ENCODE data around the gene SARS2. TPM values are rescaled to one million over a fixed set of nuclear protein-coding genes. Genes with fewer than 3 reads are reported as not detected.
"Not testable (repeated sequence)": the region's sequence is repeated elsewhere in the genome, so short reads cannot be mapped to it uniquely, and the experiment has no call there.

The SARS2 gene
- total RNA-seq, 1 donor from 2014 or later, result 42.2 TPM

GRCh38 chr19:38974624-38975213, 44.2 kb upstream of the SARS2 start:
- no peak for TF ChIP-seq CTCF (conservative IDR thresholded peaks at IDR 0.05; ENCODE audit: low read depth, low read length)
- peak overlapping the region; percentile 89 for H3K4me3 ChIP-seq (ENCODE audit: low read depth, low read length)
- DNase-seq (ENCODE audit: low read depth), result no peak

- DNase-seq (ENCODE audit: low read depth), result no peak
- no peak overlapping the region for H3K4me3 ChIP-seq (ENCODE audit: low read depth, low read length)
- no peak for TF ChIP-seq CTCF (conservative IDR thresholded peaks at IDR 0.05; ENCODE audit: low read depth, low read length)
Observed at GRCh38 chr19:38971672-38972071, 41.1 kb upstream of the SARS2 start.

GRCh38 chr19:38970664-38971532, 40.3 kb upstream of the SARS2 start:
- no peak for DNase-seq (ENCODE audit: low read depth)
- TF ChIP-seq CTCF (conservative IDR thresholded peaks at IDR 0.05; ENCODE audit: low read depth, low read length), result no peak
- H3K4me3 ChIP-seq (ENCODE audit: low read depth, low read length), result no peak overlapping the region

- H3K4me3 ChIP-seq (ENCODE audit: low read depth, low read length); DNase-seq (ENCODE audit: low read depth): not testable (repeated sequence)
Observed at GRCh38 chr19:38966149-38966548, 35.6 kb upstream of the SARS2 start.

- no peak overlapping the region for H3K4me3 ChIP-seq (ENCODE audit: low read depth, low read length)
- no peak for TF ChIP-seq CTCF (conservative IDR thresholded peaks at IDR 0.05; ENCODE audit: low read depth, low read length)
- DNase-seq (ENCODE audit: low read depth), result no peak
Observed at GRCh38 chr19:38964738-38965137, 34.2 kb upstream of the SARS2 start.

GRCh38 chr19:38959618-38960017, 29.1 kb upstream of the SARS2 start:
- no peak for DNase-seq (ENCODE audit: low read depth)
- TF ChIP-seq CTCF (conservative IDR thresholded peaks at IDR 0.05; ENCODE audit: low read depth, low read length), result no peak
- H3K4me3 ChIP-seq (ENCODE audit: low read depth, low read length), result no peak overlapping the region

GRCh38 chr19:38958301-38958700, 27.7 kb upstream of the SARS2 start:
- no peak for DNase-seq (ENCODE audit: low read depth)
- no peak for TF ChIP-seq CTCF (conservative IDR thresholded peaks at IDR 0.05; ENCODE audit: low read depth, low read length)
- no peak overlapping the region for H3K4me3 ChIP-seq (ENCODE audit: low read depth, low read length)
